CD4-positive, alpha-beta T cell treated with Interleukin-4 for 1 hour (primary cell): ENCODE results near the gene ZSCAN23.
"Not testable (repeated sequence)": the region's sequence is repeated elsewhere in the genome, so short reads cannot be mapped to it uniquely, and the experiment has no call there.

Experiments
- DNase-seq, 2 donors: peaks; one replicate each; pipeline ENCODE4 v3.0.0-alpha.2; 2020 to 2022

ZSCAN23 gene

DNA sequence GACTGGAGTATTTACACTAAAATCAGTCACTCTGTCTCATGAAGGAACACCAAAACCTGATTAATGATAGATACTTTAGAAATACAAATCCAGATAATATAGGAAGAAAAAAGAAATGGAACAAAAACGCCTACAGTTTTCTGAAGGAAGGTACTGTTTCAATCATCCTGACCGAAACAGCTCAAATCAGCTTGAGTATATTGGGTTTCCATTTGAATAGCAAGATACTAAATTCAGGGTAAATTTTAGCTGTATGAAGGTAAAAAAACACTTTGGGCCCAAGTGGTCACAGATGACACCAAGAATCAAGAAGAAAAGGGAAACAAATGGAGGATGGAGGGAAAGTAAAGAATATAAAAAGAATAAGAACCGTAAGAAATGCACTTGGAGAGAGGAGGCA lies 6.9 kb downstream of the ZSCAN23 start:
- no peak for DNase-seq

DNA sequence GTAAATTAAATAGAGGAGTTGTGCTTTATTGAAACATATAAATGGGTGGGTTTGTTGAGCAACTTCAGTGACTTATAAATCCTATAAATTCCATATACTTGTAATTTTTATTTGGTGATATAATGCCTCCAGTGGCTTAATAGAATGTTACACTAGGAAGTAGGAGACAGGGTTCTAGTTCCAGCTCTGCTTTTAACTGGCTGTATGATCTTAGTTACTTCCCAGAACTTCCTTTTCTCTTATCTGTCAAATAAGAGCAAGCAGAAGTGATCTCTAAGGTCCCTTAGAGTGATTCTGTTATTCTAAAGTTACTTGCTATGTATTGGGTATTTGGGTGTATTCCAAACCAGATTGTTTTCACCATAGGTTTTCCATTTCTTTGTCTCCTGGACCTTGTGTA lies 10.2 kb downstream of the ZSCAN23 start:
- DNase-seq, result no peak

DNA sequence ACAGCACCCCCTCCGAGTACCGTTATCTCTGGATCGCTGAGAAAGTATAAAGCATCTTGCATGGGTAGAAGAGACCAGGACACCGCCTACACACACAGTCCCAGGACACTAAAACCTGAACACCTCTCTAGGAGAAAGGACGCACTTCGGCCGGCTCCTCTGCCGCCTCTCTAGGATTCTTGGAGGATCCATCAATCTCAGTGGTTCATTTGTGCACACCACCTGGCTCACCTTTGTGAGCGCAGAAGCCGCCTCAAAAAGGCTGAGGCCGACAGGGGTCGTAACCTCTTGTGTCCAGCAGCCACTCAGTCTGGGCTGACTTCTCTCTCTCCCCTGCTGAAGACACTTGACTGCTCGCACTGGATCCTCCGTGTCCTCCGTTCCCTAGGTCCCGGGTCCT lies 13.5 kb downstream of the ZSCAN23 start:
- DNase-seq, result no peak

DNA sequence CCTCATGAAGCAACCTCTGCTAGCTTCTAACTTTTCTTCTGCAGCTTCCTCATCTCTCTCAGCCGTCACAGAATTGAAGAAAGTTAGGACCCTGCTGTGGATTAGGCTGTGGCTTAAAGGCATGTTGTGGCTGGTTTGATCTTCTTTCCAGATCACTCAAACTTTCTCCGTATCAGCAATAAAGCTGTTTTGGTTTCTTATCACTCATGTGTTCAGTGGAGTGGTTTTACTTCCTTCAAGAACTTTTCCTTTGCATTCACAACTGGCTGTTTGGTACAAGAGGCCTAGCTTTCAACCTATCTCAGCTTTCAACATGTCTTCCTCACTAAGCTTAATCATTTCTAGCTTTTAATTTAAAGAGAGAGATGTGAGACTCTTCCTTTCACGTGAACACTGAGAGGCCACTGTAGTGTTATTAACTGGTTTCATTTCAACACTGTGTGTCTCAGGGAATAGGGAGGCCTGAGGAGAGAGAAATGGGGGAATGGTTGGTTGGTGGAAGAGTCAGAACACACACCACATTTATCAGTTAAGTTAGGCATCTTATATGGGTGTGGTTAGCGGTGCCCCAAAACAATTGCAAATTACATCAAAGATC lies 17.2 kb downstream of the ZSCAN23 start:
- DNase-seq, result no peak

DNA sequence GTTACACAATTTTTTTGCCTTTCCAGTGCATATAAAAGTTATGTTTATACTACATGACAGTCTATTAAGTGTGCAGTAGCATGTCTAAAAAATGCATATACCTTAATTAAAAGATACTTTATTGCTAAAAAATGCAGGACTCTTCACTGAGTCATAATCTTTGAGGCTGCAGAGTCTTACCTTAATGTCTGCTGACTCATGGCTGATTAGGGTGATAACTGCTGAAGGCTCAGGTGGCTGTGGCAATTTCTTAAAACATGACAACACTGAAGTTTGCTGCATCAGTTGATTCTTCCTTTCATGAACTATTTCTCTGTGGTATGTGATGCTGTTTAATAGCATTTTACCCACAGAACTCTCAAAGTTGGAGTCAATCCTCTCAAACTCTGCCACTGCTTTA lies 19.1 kb downstream of the ZSCAN23 start:
- no peak for DNase-seq

DNA sequence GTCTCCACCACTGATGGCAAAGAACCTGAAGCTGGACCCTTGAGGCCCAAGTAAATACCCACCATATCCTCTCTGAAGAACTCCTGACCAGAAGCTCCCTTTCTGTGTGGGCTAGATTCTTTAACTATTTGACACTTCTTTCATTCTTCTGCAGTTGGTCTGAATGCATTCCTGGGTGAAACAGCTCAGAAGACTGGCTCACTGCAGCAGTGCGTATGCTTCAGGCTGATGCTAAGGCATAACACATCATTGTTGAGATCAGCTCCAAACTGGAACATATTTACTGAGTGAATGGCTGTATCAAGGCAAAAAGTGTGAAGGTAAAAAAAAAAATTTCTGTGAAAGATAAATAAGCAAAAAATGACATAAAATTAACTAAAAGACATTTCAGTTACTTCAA lies 19.7 kb downstream of the ZSCAN23 start:
- DNase-seq, result no peak

DNA sequence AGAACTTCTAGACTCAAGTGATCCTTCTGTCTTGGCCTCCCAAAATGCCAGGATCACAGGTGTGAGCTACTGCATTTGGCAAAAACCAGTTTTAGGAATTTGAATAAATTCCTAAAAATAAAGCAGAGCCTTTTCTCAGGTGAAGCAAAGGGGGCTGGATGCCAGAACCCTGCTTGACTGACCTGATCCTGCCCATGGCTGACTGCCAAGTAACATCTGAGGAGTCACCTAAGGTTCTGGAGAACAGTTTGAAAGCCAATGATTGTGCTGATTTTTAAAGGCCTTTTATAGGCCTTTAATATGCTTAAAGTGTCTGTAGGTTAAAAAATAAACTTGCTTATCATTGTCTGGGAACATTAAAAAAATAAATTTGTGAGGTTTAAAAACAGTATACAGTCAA lies 29.6 kb downstream of the ZSCAN23 start:
- DNase-seq, result no peak

DNA sequence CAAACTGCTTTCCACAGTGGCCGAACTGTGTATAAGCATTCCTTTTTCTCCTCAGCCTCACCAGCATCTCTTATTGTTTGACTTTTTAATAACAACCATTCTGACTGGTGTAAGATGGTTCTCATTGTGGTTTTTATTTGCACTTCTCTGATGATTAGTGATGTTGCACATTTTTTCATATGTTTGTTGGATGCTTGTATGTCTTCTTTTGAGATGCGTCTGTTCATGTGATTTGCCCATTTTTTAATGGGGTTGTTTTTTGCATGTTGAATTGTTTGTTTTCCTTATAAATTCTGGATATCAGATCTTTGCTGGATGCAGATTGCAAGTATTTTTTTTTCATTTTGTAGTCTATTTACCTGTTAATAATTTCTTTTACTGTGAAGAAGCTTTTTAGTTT lies 32.5 kb downstream of the ZSCAN23 start:
- no peak for DNase-seq

DNA sequence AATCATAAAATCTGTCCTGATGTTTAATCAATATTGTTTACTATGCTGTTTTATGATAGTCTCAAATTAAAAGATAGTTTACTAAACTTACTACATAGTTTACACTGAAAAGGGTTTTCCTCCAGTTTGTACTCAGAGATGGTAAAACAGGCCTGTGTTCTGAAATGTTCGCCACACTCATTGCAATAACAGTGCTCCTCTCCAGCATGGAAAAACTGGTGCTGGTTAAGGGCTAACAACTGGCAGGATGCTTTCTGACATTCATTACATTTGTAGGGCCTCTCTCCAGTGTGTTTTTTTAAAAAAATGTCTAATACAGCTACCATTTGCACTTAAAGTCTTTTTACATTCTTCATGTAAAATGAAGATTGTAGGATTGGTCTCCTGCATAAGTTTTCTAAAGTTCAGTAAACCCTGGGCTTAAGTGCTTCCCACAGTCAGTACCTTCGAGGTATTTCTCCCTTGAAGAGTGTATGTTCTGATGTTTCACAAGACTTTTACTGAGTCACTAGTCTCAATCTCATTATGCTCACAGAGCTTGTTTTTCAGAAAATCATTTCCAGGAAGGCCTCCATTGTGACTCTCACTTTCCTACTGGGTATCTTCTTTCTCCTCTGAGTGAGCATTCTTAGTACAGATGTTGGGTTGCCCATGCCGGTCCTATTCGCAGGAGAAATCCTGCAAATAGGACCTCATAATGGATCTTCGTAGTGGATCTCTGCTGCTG lies 35.1 kb downstream of the ZSCAN23 start:
- DNase-seq, result no peak

DNA sequence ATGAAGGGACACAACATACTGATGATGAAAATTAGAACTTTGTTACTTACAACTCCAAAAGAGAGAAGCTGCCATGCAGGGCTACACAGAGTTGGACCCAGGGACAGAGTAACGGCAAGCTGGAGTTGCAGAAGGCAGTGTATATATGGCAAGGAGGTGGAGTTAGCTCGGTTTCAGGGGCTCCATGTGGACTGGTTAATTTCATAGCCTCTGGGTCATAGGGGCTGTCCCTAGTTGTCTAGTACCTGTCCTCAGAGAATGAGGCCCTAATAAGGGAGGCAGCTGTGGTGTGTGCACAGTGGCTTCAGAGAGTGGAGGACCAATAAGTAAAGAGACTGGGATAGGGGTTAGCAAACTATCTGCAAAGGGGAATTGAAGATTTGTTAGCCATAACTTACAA lies 35.9 kb downstream of the ZSCAN23 start:
- no peak for DNase-seq

DNA sequence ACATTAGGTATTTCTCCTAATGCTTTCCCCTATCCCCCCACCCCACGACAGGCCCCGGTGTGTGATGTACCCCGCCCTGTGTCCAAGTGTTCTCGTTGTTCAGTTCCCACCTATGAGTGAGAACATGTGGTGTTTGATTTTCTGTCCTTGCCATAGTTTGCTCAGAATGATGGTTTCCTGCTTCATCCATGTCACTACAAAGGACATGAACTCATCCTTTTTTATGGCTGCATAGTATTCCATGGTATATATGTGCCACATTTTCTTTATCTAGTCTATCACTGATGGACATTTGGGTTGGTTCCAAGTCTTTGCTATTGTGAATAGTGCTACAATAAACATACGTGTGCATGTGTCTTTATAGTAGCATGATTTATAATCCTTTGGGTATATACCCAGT lies 39.4 kb downstream of the ZSCAN23 start:
- not testable (repeated sequence) for DNase-seq

DNA sequence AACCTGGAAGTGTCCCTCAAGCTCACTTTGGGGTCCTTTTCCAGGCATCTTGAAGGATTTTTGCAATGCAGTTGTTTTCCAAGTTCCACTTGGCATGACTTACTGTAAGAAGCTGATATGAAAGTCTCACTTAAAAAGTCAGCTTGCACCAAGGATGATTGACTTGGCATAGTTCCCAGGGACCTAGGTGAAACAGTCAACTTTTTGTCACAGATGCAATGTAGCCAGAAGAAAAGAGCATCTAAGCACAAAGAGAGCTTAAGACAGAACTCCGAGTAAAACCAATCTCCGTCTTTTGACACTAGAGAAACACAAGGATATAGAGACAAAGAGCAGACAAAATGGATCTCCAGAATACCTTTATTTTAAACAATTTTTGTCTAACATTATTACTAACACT lies 41.1 kb downstream of the ZSCAN23 start:
- no peak for DNase-seq

DNA sequence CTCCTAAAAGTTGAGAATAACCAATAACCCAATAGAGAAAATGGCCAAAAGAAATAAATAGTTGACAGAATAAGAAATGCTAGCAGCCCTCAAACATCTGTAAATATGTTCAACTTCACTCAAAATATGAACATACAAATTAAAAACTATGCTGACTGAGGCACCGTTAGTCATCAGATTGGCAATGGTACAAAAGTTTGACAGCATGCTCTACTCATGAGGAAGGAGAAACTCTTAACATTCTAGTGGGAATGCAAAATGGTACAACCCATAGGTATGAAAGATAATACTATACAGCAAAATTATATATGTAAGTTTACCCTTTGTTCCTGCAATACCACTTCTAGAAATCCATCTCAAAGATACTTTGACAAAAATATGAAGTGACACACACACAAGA lies 42.1 kb downstream of the ZSCAN23 start:
- no peak for DNase-seq

DNA sequence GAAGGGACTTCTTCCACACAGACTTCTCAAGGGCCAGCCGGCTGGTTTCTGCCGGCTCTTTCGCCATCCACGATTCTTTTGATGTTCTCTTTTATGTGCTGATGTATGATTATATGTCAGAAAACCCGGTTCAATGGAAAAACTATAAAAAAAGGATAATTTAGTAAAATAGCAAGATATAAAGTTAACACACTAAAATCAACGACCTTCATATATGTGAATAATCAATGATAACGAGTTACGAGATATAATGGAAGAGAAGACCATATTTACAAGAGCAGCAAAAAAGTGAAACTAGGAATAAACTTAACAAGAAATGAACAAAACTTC lies 43.2 kb downstream of the ZSCAN23 start:
- DNase-seq, result no peak

DNA sequence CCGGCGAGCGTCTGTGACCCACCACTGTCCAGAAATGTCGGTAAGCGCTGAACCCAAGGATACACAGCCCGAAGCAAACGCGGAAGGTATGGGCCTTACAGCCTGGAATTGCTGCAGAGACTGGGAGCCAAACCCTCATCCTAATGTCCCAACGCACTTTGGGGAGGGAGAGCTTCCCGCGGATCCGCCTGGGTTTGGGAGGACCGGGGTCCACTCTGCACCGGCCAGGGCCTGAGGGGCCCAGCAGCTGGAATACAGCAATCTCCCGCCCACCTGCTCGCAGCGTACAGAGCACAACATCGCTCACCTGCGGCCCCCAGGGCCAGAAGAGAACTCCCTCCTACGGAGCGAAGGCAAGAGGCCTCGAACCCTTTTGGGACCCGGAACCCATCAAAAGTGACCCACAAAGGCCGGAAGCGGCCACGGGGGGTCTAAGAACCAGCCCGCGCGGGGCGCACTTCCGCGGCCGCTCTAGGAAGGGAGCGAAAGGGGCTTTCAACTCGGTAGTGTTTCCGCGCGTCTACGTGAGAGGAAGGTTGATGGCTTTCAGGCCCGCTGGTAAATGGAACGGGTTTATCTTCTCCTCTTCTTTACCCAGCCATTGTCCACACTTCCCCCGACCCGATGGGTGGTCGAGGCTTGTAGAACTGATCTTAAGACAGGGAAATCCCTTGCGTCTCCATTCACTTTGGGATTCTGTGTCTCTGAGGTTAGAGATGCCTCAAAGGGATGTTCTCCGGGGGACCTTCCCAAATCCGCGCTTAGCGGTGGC lies 43.8 kb downstream of the ZSCAN23 start, which contains the start of gene ZSCAN12:
Gene ZSCAN12, minus strand, starts transcription at position 398 of the 772 bp plus-strand sequence. CDS start 1,342 bp downstream, outside the sequence.
- peak; percentile 88 for DNase-seq

DNA sequence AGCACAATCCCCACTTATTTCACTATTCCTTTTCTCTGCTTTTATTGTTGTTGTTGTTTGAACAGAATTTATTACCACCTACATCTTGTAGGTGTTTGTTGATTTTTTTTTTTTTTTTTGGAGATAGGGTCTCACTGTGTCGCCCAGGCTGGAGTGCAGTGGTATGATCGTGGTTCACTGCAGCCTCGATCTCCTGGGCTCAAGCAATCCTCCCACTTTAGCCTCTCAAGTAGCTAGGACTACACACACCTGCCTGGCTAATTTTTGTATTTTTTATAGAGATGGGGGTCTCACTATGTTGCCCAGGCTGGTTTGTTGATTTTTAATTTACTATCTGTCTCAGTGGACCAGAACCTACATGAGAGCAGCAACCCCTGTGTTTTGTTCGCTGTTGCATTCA lies 47.4 kb downstream of the ZSCAN23 start:
- no peak for DNase-seq

DNA sequence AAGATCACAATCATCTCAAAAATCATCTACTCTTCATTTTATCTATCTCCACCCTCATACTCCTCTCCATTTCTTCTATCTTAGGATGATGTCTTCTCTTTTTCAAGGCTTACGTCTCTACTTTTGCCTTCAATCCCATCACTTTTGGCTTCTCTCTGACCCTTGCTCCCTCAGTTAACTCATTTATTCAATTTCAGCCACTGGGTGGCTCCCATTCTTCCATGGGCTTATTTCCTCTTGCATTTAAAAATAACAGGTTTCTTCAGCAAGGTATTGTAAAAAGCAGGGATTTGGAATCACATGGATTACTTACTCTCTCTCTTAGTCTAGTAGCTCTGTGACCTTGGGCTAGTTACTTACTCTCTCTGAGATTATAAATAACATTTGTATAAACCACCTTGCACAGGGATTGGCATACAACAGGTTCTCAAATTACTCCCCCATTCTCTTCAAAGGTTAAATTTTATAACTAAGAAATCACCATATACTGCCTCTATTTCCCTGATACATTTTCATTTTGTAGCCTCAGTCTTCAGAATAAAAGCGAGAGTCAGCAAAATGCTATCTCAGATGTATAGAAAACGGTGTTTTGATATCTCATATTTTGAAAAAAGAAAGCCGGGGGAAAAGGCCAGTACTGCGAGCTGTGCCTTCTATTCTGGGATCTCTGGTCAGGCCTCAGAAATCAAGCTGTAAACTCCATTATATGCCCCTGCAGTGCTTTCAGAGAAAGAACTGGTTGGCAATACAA lies 49.2 kb downstream of the ZSCAN23 start:
- peak in 1 of 2 donors; percentile 2 for DNase-seq

DNA sequence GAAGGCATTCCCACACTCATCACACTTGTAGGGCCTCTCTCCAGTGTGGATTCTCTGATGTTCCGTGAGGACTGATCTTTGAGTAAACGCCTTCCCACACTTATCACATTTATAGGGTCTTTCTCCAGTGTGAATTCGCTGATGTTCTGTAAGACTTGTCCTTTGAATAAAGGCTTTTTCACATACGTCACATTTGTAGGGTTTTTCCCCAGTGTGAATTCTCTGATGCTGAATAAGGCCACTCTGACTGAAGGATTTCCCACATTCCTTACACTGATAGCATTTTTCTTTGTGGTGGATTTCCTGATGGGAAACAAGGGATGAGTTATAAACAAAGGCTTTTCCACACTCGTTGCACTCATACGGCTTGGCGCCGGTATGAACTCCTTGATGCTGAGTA lies 52.6 kb downstream of the ZSCAN23 start:
- DNase-seq, result no peak

DNA sequence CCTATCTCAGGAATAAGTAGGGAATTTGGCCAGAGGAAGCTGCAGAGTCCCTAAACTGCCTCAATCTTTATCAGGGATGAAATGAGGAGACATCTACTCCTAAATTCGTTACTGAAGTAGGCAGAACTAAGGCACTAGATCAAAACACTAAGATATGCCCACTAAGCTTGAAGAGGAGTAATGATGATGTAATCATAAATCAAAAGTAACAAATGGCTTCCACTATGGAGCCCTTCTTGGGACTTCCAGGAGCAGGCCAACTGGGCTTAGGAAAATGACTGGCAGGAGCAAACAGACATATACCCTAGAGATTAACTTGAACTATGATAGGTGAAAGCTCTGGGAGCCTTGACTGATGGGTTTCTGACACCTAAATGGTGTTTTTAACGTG lies 59.2 kb downstream of the ZSCAN23 start:
- no peak for DNase-seq

DNA sequence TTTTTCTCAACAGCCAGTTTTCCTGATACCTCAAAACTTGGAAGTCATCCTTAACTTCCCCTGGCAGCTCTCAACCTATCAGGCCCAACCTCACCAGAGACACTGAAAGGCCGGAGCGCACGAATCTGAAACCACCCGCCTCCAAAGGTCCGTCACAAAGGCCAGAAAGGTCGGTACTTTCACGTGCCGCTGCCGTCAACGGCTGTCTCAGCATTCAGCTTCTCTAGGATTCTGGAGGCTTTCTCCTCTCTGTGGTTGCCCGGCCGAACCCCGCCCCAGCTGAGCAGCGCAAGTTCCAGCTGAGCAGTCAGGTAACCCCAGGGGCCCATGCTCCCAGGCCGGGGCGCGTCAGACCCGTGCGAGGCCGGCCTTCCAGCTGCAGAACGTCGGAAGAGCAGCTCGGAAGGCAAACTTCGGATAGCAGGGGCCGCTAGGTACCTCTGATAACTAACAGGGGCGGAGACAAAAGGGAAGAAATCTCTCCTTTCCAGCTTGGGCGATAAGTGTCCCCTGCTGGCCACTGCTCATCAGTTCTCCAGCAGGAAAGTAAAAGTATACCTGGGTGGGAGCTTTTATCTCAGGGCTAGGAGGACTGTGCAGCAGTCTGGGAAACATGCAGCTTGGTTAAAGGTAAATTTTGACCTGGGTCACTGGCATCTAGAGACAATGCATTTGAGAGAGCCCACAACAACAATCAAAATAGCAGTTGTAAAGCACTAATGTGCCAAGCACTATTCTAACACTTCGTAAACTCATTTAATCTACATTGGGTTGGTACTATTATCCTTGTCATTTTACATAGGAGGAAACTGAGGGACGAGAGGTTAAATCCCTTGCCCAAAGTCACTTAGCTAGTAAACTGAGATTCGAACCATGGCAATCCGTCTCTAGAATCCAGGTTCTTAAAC lies 59.8 kb downstream of the ZSCAN23 start:
- DNase-seq, result peak; percentile 36 to 82
